Keratinocyte (primary cell): ENCODE measurements around the gene PTPRD. TPM values are rescaled to one million over a fixed set of nuclear protein-coding genes. Genes with fewer than 3 reads are reported as not detected.

Experiments used
- DNase-seq: peaks from one replicate; pipeline ENCODE4 v3.0.0-alpha.2; 2011; ENCODE audit warnings: low read depth, missing footprints, low spot score
- FAIRE-seq: peaks from 2 replicates; lab custom pipeline; 2011; peaks lifted over from hg19 to GRCh38; lab: Jason Lieb, UNC
- H2AFZ ChIP-seq: 2 replicates; pipeline ENCODE4 v1.6.0; 2012; ENCODE audit warnings: low read length, control low read depth, inconsistent platforms; ENCODE audit not compliant: control insufficient read depth
- H3K27ac ChIP-seq: 2 replicates; pipeline ENCODE4 v1.5.1; 2011; ENCODE audit warnings: low read length; ENCODE audit not compliant: control insufficient read depth, insufficient read depth
- H3K27me3 ChIP-seq: 3 replicates; pipeline ENCODE4 v1.6.0; 2011; ENCODE audit warnings: low read length; ENCODE audit not compliant: control insufficient read depth, insufficient read depth; ENCODE audit errors: extremely low read depth
- H3K36me3 ChIP-seq, 2 experiments: 2 replicates in 1 of 2; 3 replicates in 1 of 2; pipeline ENCODE4 v1.5.1; 2011; ENCODE audit warnings: low read length in 2 of 2, mild to moderate bottlenecking in 1 of 2; ENCODE audit not compliant: control insufficient read depth in 2 of 2, insufficient read depth in 2 of 2; ENCODE audit errors: extremely low read depth in 1 of 2
- H3K4me1 ChIP-seq: 3 replicates; pipeline ENCODE4 v1.5.1; 2011; ENCODE audit warnings: low read length; ENCODE audit not compliant: control insufficient read depth, insufficient read depth; ENCODE audit errors: extremely low read depth
- H3K4me2 ChIP-seq: 3 replicates; pipeline ENCODE4 v1.6.0; 2011; ENCODE audit warnings: low read depth, low read length; ENCODE audit not compliant: control insufficient read depth, insufficient read depth; ENCODE audit errors: extremely low read depth
- H3K4me3 ChIP-seq, 3 experiments: fragments of 200-600 bp in 1 of 3; sonication (generic) in 1 of 3; 2 replicates in 2 of 3; 3 replicates in 1 of 3; pipeline ENCODE4 v1.5.1; 2011 to 2016; ENCODE audit warnings: low read length in 3 of 3, mild to moderate bottlenecking in 3 of 3, control low read depth in 2 of 3, inconsistent platforms in 1 of 3, low read depth in 1 of 3, mixed read lengths in 1 of 3, mixed run types in 1 of 3, moderate library complexity in 1 of 3; ENCODE audit not compliant: control insufficient read depth in 2 of 3, insufficient read depth in 2 of 3; ENCODE audit errors: extremely low read depth in 1 of 3
- H3K79me2 ChIP-seq: 2 replicates; pipeline ENCODE4 v1.6.0; 2012; ENCODE audit warnings: low read length; ENCODE audit not compliant: control insufficient read depth, insufficient read depth
- H3K9ac ChIP-seq: 3 replicates; pipeline ENCODE4 v1.6.0; 2011; ENCODE audit warnings: low read length; ENCODE audit not compliant: control insufficient read depth, insufficient read depth; ENCODE audit errors: extremely low read depth
- H3K9me1 ChIP-seq: 3 replicates; pipeline ENCODE4 v1.6.0; 2011; ENCODE audit warnings: low read length; ENCODE audit not compliant: control insufficient read depth, insufficient read depth; ENCODE audit errors: extremely low read depth
- H3K9me3 ChIP-seq: 2 replicates; pipeline ENCODE4 v1.5.1; 2012; ENCODE audit warnings: low read depth, low read length; ENCODE audit not compliant: control insufficient read depth
- H4K20me1 ChIP-seq: 3 replicates; pipeline ENCODE4 v1.6.0; 2011; ENCODE audit warnings: low read length; ENCODE audit not compliant: control insufficient read depth, insufficient read depth; ENCODE audit errors: extremely low read depth
- CTCF ChIP-seq, 3 experiments: IDR thresholded peaks in 1 of 3; conservative IDR thresholded peaks in 1 of 3; optimal IDR thresholded peaks in 1 of 3; 2 replicates in 2 of 3; 3 replicates in 1 of 3; pipeline versions ENCODE3 to v1.5.1; 2011; ENCODE audit warnings: low read length in 3 of 3, mild to moderate bottlenecking in 3 of 3, moderate library complexity in 2 of 3, control low read depth in 1 of 3, inconsistent platforms in 1 of 3; ENCODE audit not compliant: insufficient read depth in 2 of 3; ENCODE audit errors: extremely low read depth in 1 of 3
- EZH2 ChIP-seq: IDR thresholded peaks from one replicate; pipeline ENCODE4 v1.6.1; 2012; ENCODE audit warnings: inconsistent platforms, mild to moderate bottlenecking, low read length, moderate library complexity
- dilution Hi-C: fragments of 300-500 bp; cut with MboI; formaldehyde crosslinking; loops from one replicate; pipeline ENCODE4 v1.7.0; 2020; ENCODE audit warnings: low sequenced_read_pairs; ENCODE audit not compliant: extremely low pct_ligation_motif_present
- polyA plus RNA-seq, 5 experiments: library from polyadenylated mRNA; depleted of rRNA in 3 of 5; stranded (reverse) in 3 of 5; stranded (forward) in 1 of 5; unstranded in 1 of 5; fragments of >200 nt; gene quantifications; 1 replicate in 1 of 5; 2 replicates in 3 of 5; 3 replicates in 1 of 5; pipeline versions ENCODE4 v1.2.1 to v1.2.3, GENCODE V29; 2011 to 2012; ENCODE audit warnings: missing spikeins in 2 of 5, low read depth in 1 of 5, low replicate concordance in 1 of 5

Gene PTPRD
- polyA plus RNA-seq, 1 donor (not counting 4 experiments of a cell fraction or from before 2014, with no cell fraction given) = 0.10 TPM

GRCh38 chr9:8364026-8364752 is 2248.6 kb downstream of the PTPRD start:
- no peak for TF ChIP-seq EZH2
- TF ChIP-seq CTCF (optimal IDR thresholded peaks at IDR 0.05 in 1 of 3, IDR thresholded peaks at IDR 0.05 in 1 of 3, conservative IDR thresholded peaks at IDR 0.05 in 1 of 3; ENCODE audit: extremely low read depth in 1 of 3, insufficient read depth in 2 of 3, low read length in 3 of 3) = no peak
- Histone ChIP-seq H3K4me1 (no peaks in the 10 kb centered on the region), H3K27me3 (no peaks in the 10 kb centered on the region), H3K27ac (no peak overlapping the region), H4K20me1 (no peaks in the 10 kb centered on the region), H3K79me2 (no peaks in the 10 kb centered on the region), H3K36me3 (no peaks in the 10 kb centered on the region), H3K4me2 (no peak overlapping the region), H3K9ac (no peak overlapping the region), H2AFZ (no peak overlapping the region), H3K9me3 (no peaks in the 10 kb centered on the region), H3K9me1 (no peaks in the 10 kb centered on the region), H3K4me3 (no peak overlapping the region)
- DNase-seq (no peak), FAIRE-seq (no peak)
- dilution Hi-C loops = no loop called here

GRCh38 chr9:8362250-8362649 is 2250.6 kb downstream of the PTPRD start:
- Histone ChIP-seq H3K79me2 (no peaks in the 10 kb centered on the region), H2AFZ (no peak overlapping the region), H3K4me3 (no peak overlapping the region), H3K9me3 (no peaks in the 10 kb centered on the region), H4K20me1 (no peaks in the 10 kb centered on the region), H3K36me3 (no peaks in the 10 kb centered on the region), H3K27ac (no peak overlapping the region), H3K4me1 (no peaks in the 10 kb centered on the region), H3K4me2 (no peak overlapping the region), H3K9me1 (no peaks in the 10 kb centered on the region), H3K27me3 (no peaks in the 10 kb centered on the region), H3K9ac (no peak overlapping the region)
- TF ChIP-seq EZH2 = no peak
- no peak for TF ChIP-seq CTCF (optimal IDR thresholded peaks at IDR 0.05 in 1 of 3, IDR thresholded peaks at IDR 0.05 in 1 of 3, conservative IDR thresholded peaks at IDR 0.05 in 1 of 3; ENCODE audit: extremely low read depth in 1 of 3, insufficient read depth in 2 of 3, low read length in 3 of 3)
- DNase-seq (no peak), FAIRE-seq (no peak)
- dilution Hi-C loops = no loop called here
